ENCODE data around the gene GARNL3. TPM values are rescaled to one million over a fixed set of nuclear protein-coding genes. Genes with fewer than 3 reads are reported as not detected.

GARNL3 gene
- polyA plus RNA-seq, 1 experiment: 2.2 TPM

DNA sequence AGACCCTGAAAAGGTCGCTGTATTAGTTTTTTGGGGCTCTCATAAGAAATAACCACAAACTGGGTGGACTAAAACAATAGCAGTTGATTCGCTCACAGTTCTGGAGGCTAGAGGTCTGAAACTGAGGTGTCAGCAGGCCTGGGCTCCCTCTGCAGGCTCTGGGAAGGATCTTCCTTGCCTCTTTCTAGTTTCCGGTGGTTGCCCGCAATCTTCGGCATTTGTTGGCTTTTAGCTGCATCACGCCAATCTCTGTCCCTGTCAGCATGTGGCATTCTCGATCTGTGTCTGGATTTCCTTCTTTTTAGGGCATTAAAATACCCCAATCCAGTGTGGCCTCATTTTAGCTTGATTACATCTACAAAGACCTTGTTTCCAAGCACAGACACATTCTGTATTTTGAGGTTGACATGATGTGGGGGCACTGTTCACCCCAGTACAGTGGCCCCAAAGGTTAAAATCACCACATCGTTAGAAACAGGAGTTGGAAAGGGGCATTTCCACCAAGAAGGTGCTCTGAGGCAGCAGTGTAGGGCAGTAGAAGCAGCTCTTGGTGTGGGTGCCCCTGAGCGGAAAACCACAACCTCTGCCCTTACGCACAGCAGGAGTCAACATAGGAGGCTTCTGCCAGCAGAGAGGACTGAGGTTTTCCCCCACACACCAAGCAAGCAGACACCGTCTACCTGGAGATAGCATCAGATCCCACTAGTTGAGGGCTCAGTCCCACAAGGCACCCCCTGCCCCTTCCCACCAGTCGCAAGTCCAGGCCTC lies 173.1 kb downstream of the GARNL3 start:
- ChIA-PET POLR2A (no interaction called here), CTCF (no interaction called here)
- Histone ChIP-seq H3K4me3 (ENCODE audit: low read depth, low read length) (no peak overlapping the region), H3K36me3 (ENCODE audit: control insufficient read depth, insufficient read depth, low read length) (peaks cover 35% of the 10 kb centered on the region), H3K27me3 (ENCODE audit: control insufficient read depth, insufficient read depth, low read length) (no peaks in the 10 kb centered on the region)
- DNase-seq (ENCODE audit: low read depth): no peak
- TF ChIP-seq, protein P1, sequence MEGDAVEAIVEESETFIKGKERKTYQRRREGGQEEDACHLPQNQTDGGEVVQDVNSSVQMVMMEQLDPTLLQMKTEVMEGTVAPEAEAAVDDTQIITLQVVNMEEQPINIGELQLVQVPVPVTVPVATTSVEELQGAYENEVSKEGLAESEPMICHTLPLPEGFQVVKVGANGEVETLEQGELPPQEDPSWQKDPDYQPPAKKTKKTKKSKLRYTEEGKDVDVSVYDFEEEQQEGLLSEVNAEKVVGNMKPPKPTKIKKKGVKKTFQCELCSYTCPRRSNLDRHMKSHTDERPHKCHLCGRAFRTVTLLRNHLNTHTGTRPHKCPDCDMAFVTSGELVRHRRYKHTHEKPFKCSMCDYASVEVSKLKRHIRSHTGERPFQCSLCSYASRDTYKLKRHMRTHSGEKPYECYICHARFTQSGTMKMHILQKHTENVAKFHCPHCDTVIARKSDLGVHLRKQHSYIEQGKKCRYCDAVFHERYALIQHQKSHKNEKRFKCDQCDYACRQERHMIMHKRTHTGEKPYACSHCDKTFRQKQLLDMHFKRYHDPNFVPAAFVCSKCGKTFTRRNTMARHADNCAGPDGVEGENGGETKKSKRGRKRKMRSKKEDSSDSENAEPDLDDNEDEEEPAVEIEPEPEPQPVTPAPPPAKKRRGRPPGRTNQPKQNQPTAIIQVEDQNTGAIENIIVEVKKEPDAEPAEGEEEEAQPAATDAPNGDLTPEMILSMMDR (IDR thresholded peaks at IDR 0.05; ENCODE audit: insufficient read depth, low read depth, low read length): no peak

DNA sequence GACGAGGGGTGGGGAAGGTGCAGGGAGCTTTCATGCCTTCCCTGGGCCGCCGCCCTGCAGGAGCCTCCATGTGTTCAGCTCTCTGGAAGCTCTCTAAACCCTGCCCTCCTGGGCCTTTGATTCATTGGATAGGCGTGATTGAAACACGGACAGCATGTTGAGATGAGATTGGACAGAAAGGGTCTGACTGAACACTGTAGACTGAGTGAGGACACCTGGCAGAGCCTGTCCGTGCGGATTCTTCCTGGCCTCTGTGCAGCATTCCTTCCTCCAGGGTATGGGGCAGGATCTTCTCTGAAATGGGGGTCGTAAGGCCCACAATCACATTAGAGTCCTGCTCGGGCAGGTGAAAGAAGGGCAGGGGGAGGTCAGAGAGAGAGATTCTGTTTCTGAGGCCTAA lies 173.8 kb downstream of the GARNL3 start:
- H3K36me3 ChIP-seq (ENCODE audit: control insufficient read depth, insufficient read depth, low read length): peaks cover 32% of the 10 kb centered on the region
- no peak overlapping the region for H3K4me3 ChIP-seq (ENCODE audit: low read depth, low read length)
- ChIA-PET CTCF (no interaction called here), POLR2A (no interaction called here)
- no peak for DNase-seq (ENCODE audit: low read depth)
- TF ChIP-seq, protein P1 (IDR thresholded peaks at IDR 0.05; ENCODE audit: insufficient read depth, low read depth, low read length): no peak
- H3K27me3 ChIP-seq (ENCODE audit: control insufficient read depth, insufficient read depth, low read length): no peaks in the 10 kb centered on the region

Other genes starting within 250 kb of the GARNL3 start
- 39.7 and 47.0 TPM in 2 replicates for gene ANGPTL2, start 142.1 kb upstream of the GARNL3 start, polyA plus RNA-seq (2011; rRNA removed)
- gene SLC2A8, start 132.4 kb downstream of the GARNL3 start, polyA plus RNA-seq (2011; rRNA removed): 9.5 and 16.7 TPM in 2 replicates
- 5.3 and 6.9 TPM in 2 replicates for gene ZNF79, start 159.6 kb downstream of the GARNL3 start, polyA plus RNA-seq (2011; rRNA removed)
- 2,343 and 2,359 TPM in 2 replicates for gene RPL12, start 186.6 kb downstream of the GARNL3 start, polyA plus RNA-seq (2011; rRNA removed)
- gene LRSAM1, start 186.7 kb downstream of the GARNL3 start, polyA plus RNA-seq (2011; rRNA removed): 3.5 and 5.2 TPM in 2 replicates

All from BJ (cell line).